B cell (primary cell): ENCODE data around the gene FAM53A. TPM values are rescaled to one million over a fixed set of nuclear protein-coding genes. Genes with fewer than 3 reads are reported as not detected.

ENCODE experiments used
- ATAC-seq: fragments of 200-7000 bp; cut with Tn5 transposase; one replicate; pipeline ENCODE4 v1.10.0; 2021; ENCODE audit warnings: low read depth, mild to moderate bottlenecking, moderate number of reproducible peaks, moderate library complexity
- CTCF ChIA-PET: fragments of 350-600 bp; sonication (Branson Sonifier 250); formaldehyde crosslinking; loops from one replicate; lab custom pipeline; 2021; ENCODE audit warnings: antibody characterized with exemption, inconsistent platforms; lab: Charles Lee
- POLR2A ChIA-PET: fragments of 350-600 bp; sonication (Branson Sonifier 250); formaldehyde crosslinking; loops from one replicate; lab custom pipeline; 2021; ENCODE audit warnings: antibody characterized with exemption; lab: Charles Lee
- DNase-seq: peaks from one replicate; pipeline ENCODE4 v3.0.0; 2013
- H2AFZ ChIP-seq: 2 replicates; pipeline ENCODE4 v1.6.1; 2012; ENCODE audit warnings: mild to moderate bottlenecking, low read depth, low read length; ENCODE audit not compliant: insufficient read depth, poor library complexity, severe bottlenecking
- H3K27ac ChIP-seq, 2 donors: 1 replicate in 1 of 2; 2 replicates in 1 of 2; pipeline ENCODE4 v1.5.1; 2012 to 2013; ENCODE audit warnings: low read length in 2 of 2, mild to moderate bottlenecking in 2 of 2, moderate library complexity in 1 of 2
- H3K27me3 ChIP-seq, 4 experiments: fragments of 200-600 bp in 1 of 4; sonication (generic) in 1 of 4; replicated peaks in 1 of 4; 1 replicate in 2 of 4; 2 replicates in 2 of 4; pipeline versions ENCODE4 v1.6.1 to v1.7.0; 2013 to 2016; ENCODE audit warnings: low read length in 3 of 4, mild to moderate bottlenecking in 2 of 4, mixed read lengths in 1 of 4, moderate library complexity in 1 of 4; ENCODE audit not compliant: insufficient read depth in 4 of 4, control insufficient read depth in 3 of 4; ENCODE audit errors: control extremely low read depth in 1 of 4
- H3K36me3 ChIP-seq, 2 experiments: replicated peaks in 1 of 2; 1 replicate in 1 of 2; 2 replicates in 1 of 2; pipeline versions ENCODE4 v1.6.1 to v1.7.1; 2013; ENCODE audit warnings: low read length in 1 of 2; ENCODE audit not compliant: insufficient read depth in 2 of 2, control insufficient read depth in 1 of 2; ENCODE audit errors: control extremely low read depth in 1 of 2, extremely low read depth in 1 of 2
- H3K4me1 ChIP-seq, 2 donors: fragments of 200-600 bp in 1 of 2; sonication (generic) in 1 of 2; 1 replicate in 1 of 2; 2 replicates in 1 of 2; pipeline versions ENCODE4 v1.5.1 to v1.6.1; 2013 to 2017; ENCODE audit warnings: low read length in 2 of 2; ENCODE audit not compliant: control insufficient read depth in 2 of 2, insufficient read depth in 2 of 2
- H3K4me2 ChIP-seq: replicated peaks from 2 replicates; pipeline ENCODE3; 2012; ENCODE audit warnings: mild to moderate bottlenecking, low read depth, low read length; ENCODE audit not compliant: poor library complexity, severe bottlenecking
- H3K4me3 ChIP-seq, 5 experiments: fragments of 200-600 bp in 1 of 5; sonication (generic) in 1 of 5; 1 replicate in 3 of 5; 2 replicates in 2 of 5; pipeline versions ENCODE4 v1.5.1 to v1.7.0; 2011 to 2016; ENCODE audit warnings: low read length in 4 of 5, mild to moderate bottlenecking in 4 of 5, low read depth in 2 of 5, control low read depth in 1 of 5, moderate library complexity in 1 of 5; ENCODE audit not compliant: insufficient read depth in 1 of 5; ENCODE audit errors: control extremely low read depth in 1 of 5, extremely low read depth in 1 of 5
- H3K79me2 ChIP-seq: fragments of 200-600 bp; sonication (generic); one replicate; pipeline ENCODE4 v1.6.0; 2016; ENCODE audit warnings: low read length; ENCODE audit not compliant: control insufficient read depth, insufficient read depth
- H3K9ac ChIP-seq: fragments of 200-600 bp; sonication (generic); 2 replicates; pipeline ENCODE4 v1.6.1; 2017; ENCODE audit warnings: mild to moderate bottlenecking, low read length, moderate library complexity
- H3K9me3 ChIP-seq, 3 donors: one replicate each; pipeline versions ENCODE4 v1.6.1 to v1.7.1; 2013; ENCODE audit warnings: low read length in 2 of 3; ENCODE audit not compliant: control insufficient read depth in 2 of 3, insufficient read depth in 1 of 3; ENCODE audit errors: control extremely low read depth in 1 of 3
- H4K20me1 ChIP-seq: 2 replicates; pipeline ENCODE4 v1.6.0; 2012; ENCODE audit warnings: mild to moderate bottlenecking, low read length; ENCODE audit not compliant: insufficient read depth, control insufficient read depth, poor library complexity, severe bottlenecking
- H3K27ac Mint-ChIP-seq: one replicate; pipeline ENCODE4 v1.8.0; 2021; ENCODE audit warnings: mixed read lengths
- H3K27me3 Mint-ChIP-seq: one replicate; pipeline ENCODE4 v1.8.0; 2021; ENCODE audit warnings: mixed read lengths
- H3K4me1 Mint-ChIP-seq: one replicate; pipeline ENCODE4 v1.8.0; 2021; ENCODE audit warnings: mixed read lengths
- H3K4me3 Mint-ChIP-seq: one replicate; pipeline ENCODE4 v1.8.0; 2021; ENCODE audit warnings: mixed read lengths
- H3K9me3 Mint-ChIP-seq: one replicate; pipeline ENCODE4 v1.8.0; 2022; ENCODE audit warnings: mixed read lengths; ENCODE audit not compliant: insufficient read depth
- EZH2 ChIP-seq: IDR thresholded peaks from 2 replicates; pipeline ENCODE4 v1.6.1; 2012; ENCODE audit warnings: borderline replicate concordance, low read depth, mild to moderate bottlenecking, moderate library complexity, low read length; ENCODE audit not compliant: insufficient read depth, poor library complexity, severe bottlenecking
- WGBS: methylation state at CpG from one replicate; pipeline ENCODE4 v1.1.5; 2013; ENCODE audit warnings: missing lambda C conversion rate; ENCODE audit not compliant: insufficient coverage; 5-methylcytosine and 5-hydroxymethylcytosine counted together
- intact Hi-C: fragments of 100-400 bp; cut with micrococcal nuclease; formaldehyde crosslinking; loops from one replicate; pipeline ENCODE4 v1.10.0; 2022
- polyA plus RNA-seq: library from polyadenylated mRNA; depleted of rRNA; stranded (reverse); fragments of >200 nt; gene quantifications from 2 replicates; pipeline ENCODE4 v1.2.3, GENCODE V29; 2012
- total RNA-seq, 2 donors: library from RNA; stranded (reverse); fragments of 120-200 nt in 1 of 2; gene quantifications; 1 replicate in 1 of 2; 2 replicates in 1 of 2; pipeline versions ENCODE4 v1.2.3 to v1.2.4, GENCODE V29; 2013 to 2022
- TF ChIP-seq, protein P1 (sequence below): fragments of 200-600 bp; IDR thresholded peaks from one replicate; pipeline ENCODE4 v1.8.0; 2022; ENCODE audit warnings: antibody characterized with exemption, mild to moderate bottlenecking

The FAM53A gene
- total and polyA plus RNA-seq, 2 donors (not counting 1 experiment from before 2014, with no cell fraction given): 2.2 to 4.2 TPM

DNA sequence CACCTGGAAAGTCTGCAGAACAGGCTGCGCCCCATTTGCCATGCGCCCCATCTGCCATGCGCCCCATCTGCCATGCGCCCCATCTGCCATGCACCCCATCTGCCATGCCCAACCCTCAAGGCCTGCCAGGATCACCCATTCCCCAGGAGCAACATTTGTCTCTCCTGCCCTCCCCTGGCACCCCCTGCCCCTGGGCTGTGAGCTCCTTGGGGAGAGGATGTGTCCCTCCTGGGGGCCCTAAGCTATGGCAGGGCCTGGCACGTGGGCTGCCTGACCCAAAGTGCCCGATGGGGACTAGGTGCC lies 82.6 kb downstream of the FAM53A start:
- TF ChIP-seq, protein P1, sequence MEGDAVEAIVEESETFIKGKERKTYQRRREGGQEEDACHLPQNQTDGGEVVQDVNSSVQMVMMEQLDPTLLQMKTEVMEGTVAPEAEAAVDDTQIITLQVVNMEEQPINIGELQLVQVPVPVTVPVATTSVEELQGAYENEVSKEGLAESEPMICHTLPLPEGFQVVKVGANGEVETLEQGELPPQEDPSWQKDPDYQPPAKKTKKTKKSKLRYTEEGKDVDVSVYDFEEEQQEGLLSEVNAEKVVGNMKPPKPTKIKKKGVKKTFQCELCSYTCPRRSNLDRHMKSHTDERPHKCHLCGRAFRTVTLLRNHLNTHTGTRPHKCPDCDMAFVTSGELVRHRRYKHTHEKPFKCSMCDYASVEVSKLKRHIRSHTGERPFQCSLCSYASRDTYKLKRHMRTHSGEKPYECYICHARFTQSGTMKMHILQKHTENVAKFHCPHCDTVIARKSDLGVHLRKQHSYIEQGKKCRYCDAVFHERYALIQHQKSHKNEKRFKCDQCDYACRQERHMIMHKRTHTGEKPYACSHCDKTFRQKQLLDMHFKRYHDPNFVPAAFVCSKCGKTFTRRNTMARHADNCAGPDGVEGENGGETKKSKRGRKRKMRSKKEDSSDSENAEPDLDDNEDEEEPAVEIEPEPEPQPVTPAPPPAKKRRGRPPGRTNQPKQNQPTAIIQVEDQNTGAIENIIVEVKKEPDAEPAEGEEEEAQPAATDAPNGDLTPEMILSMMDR: no peak
- TF ChIP-seq EZH2: no peak
- WGBS: no CpG with 5 or more reads among the region's 6 CpGs
- intact Hi-C loops: no loop called here
- H3K9me3 Mint-ChIP-seq: no peaks in the 10 kb centered on the region
- no peak for ATAC-seq
- H3K36me3 ChIP-seq: no peaks in the 10 kb centered on the region
- no peak overlapping the region for H3K27ac Mint-ChIP-seq
- ChIA-PET POLR2A (no interaction called here), CTCF (no interaction called here)
- H3K4me1 ChIP-seq: peaks cover 0 to 12% of the 10 kb centered on the region in 2 donors
- H3K79me2 ChIP-seq: no peaks in the 10 kb centered on the region
- H3K4me3 ChIP-seq: no peak overlapping the region
- no peak overlapping the region for H3K4me2 ChIP-seq
- no peak overlapping the region for H3K9ac ChIP-seq
- H3K27me3 Mint-ChIP-seq: peaks cover 3% of the 10 kb centered on the region
- H4K20me1 ChIP-seq: no peaks in the 10 kb centered on the region
- peaks cover 0 to 2% (median 0%) of the 10 kb centered on the region in 4 experiments for H3K27me3 ChIP-seq
- DNase-seq: no peak
- no peak overlapping the region for H3K27ac ChIP-seq
- no peak overlapping the region for H3K4me3 Mint-ChIP-seq
- peaks cover 0 to 5% (median 0%) of the 10 kb centered on the region in 3 donors for H3K9me3 ChIP-seq
- H3K4me1 Mint-ChIP-seq: no peaks in the 10 kb centered on the region
- no peak overlapping the region for H2AFZ ChIP-seq

DNA sequence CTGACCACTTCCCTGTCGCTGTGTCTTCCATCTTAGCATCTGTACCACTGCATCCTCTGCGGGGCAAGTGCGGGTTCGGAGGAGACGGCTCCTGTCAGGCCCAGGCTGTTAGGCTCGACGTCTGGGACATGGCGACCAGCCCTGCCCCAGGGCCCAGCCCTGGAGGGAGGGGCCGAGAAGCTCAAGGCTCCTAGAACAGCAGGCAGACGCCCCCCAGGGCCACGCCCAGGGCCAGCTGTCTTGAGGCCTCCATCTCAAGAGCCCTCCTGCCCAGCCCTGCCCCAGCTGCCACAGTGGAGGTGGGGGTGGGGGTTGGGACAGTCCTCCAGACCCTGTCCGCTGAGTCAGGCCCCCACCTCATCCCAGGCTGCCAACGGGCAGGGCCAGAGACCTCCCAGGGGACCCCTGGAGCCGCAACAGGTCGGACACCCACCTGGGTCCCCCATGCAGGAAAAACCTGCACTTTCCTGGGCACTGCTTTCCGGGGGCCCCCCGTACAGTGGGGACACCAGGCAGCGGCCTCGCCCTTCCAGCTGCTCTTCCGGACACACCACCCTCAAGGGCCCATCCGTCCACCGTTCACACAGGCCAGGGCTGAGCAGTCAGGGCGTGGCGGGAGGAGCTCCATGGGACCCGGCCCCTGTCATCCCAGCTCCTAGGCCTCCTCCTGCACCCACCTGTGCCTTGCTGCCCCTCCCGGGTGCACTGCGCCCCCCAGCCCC lies 83.1 kb downstream of the FAM53A start:
- no peak overlapping the region for H3K27ac ChIP-seq
- H3K9me3 ChIP-seq: peaks cover 0 to 8% (median 0%) of the 10 kb centered on the region in 3 donors
- H3K79me2 ChIP-seq: no peaks in the 10 kb centered on the region
- Mint-ChIP-seq H3K27ac (no peak overlapping the region), H3K27me3 (peaks cover 3% of the 10 kb centered on the region), H3K4me1 (no peaks in the 10 kb centered on the region), H3K4me3 (no peak overlapping the region), H3K9me3 (no peaks in the 10 kb centered on the region)
- no peak for TF ChIP-seq EZH2
- TF ChIP-seq, protein P1: no peak
- ChIA-PET CTCF (no interaction called here), POLR2A (no interaction called here)
- no peak overlapping the region for H3K4me2 ChIP-seq
- no peaks in the 10 kb centered on the region for H3K36me3 ChIP-seq
- H3K27me3 ChIP-seq: peaks cover 0 to 2% (median 0%) of the 10 kb centered on the region in 4 experiments
- H3K4me3 ChIP-seq: no peak overlapping the region
- 83% methylated on average over 11 of the region's 27 CpGs for WGBS
- H3K9ac ChIP-seq: no peak overlapping the region
- ATAC-seq (no peak), DNase-seq (no peak)
- H3K4me1 ChIP-seq: peaks cover 0 to 12% of the 10 kb centered on the region in 2 donors
- intact Hi-C loops: no loop called here
- H4K20me1 ChIP-seq: no peaks in the 10 kb centered on the region
- no peak overlapping the region for H2AFZ ChIP-seq
